ENCODE results near the gene ZNF207.

- TF ChIP-seq, protein P1, sequence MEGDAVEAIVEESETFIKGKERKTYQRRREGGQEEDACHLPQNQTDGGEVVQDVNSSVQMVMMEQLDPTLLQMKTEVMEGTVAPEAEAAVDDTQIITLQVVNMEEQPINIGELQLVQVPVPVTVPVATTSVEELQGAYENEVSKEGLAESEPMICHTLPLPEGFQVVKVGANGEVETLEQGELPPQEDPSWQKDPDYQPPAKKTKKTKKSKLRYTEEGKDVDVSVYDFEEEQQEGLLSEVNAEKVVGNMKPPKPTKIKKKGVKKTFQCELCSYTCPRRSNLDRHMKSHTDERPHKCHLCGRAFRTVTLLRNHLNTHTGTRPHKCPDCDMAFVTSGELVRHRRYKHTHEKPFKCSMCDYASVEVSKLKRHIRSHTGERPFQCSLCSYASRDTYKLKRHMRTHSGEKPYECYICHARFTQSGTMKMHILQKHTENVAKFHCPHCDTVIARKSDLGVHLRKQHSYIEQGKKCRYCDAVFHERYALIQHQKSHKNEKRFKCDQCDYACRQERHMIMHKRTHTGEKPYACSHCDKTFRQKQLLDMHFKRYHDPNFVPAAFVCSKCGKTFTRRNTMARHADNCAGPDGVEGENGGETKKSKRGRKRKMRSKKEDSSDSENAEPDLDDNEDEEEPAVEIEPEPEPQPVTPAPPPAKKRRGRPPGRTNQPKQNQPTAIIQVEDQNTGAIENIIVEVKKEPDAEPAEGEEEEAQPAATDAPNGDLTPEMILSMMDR (IDR thresholded peaks at IDR 0.05; ENCODE audit: low read depth, low read length), result no peak
- no peak for TF ChIP-seq EZH2phosphoT487 (IDR thresholded peaks at IDR 0.05; ENCODE audit: low read depth)
These were observed 42.3 kb upstream of the ZNF207 start for GRCh38 chr17:32307658-32308057.
